ENCODE measurements around the gene ZNF33A.
"Not testable (repeated sequence)": the region's sequence is repeated elsewhere in the genome, so short reads cannot be mapped to it uniquely, and the experiment has no call there.

ZNF33A gene

GRCh38 chr10:38072552-38072951 is 62.1 kb downstream of the ZNF33A start:
- DNase-seq (ENCODE audit: low spot score): no peak
- no peak overlapping the region for H3K4me3 ChIP-seq
- TF ChIP-seq CTCF (IDR thresholded peaks at IDR 0.05): no peak
- H3K27ac ChIP-seq: no peak overlapping the region

- no peak overlapping the region for H3K4me3 ChIP-seq
- TF ChIP-seq CTCF (IDR thresholded peaks at IDR 0.05): no peak
- H3K27ac ChIP-seq: no peak overlapping the region
- DNase-seq (ENCODE audit: low spot score): no peak
Measured at GRCh38 chr10:38076687-38077086, 66.2 kb downstream of the ZNF33A start.

GRCh38 chr10:38093318-38093717 is 82.8 kb downstream of the ZNF33A start:
- H3K4me3 ChIP-seq: peak overlapping the region; percentile 98
- peak overlapping the region in 1 of 2 donors; percentile 92 for H3K27ac ChIP-seq
- DNase-seq (ENCODE audit: low spot score): not testable (repeated sequence)

- TF ChIP-seq CTCF (IDR thresholded peaks at IDR 0.05): no peak
- DNase-seq (ENCODE audit: low spot score): no peak
- H3K4me3 ChIP-seq: peak overlapping the region; percentile 98
- peak overlapping the region; percentile 88 to 92 for H3K27ac ChIP-seq
Measured at GRCh38 chr10:38093816-38094157, 83.3 kb downstream of the ZNF33A start.

- TF ChIP-seq CTCF (IDR thresholded peaks at IDR 0.05): no peak
- peak; percentile 95 for DNase-seq (ENCODE audit: low spot score)
- peak within 1 kb of the TSS; percentile 98 for H3K4me3 ChIP-seq
- peak within 1 kb of the TSS; percentile 88 to 92 for H3K27ac ChIP-seq
Measured at GRCh38 chr10:38094158-38094926, 83.9 kb downstream of the ZNF33A start, which contains the start of gene ZNF37A. ZNF37A (plus strand) TSS chr10:38094337; CDS start chr10:38096618, 2,281 bp downstream.

GRCh38 chr10:38094927-38095574 is 84.6 kb downstream of the ZNF33A start:
- no peak for DNase-seq (ENCODE audit: low spot score)
- H3K4me3 ChIP-seq: peak overlapping the region; percentile 98
- no peak for TF ChIP-seq CTCF (IDR thresholded peaks at IDR 0.05)
- H3K27ac ChIP-seq: peak overlapping the region; percentile 88 to 92

GRCh38 chr10:38102880-38103279 is 92.4 kb downstream of the ZNF33A start:
- DNase-seq (ENCODE audit: low spot score): no peak
- Histone ChIP-seq H3K4me3 (no peak overlapping the region), H3K27ac (no peak overlapping the region)
- TF ChIP-seq CTCF (IDR thresholded peaks at IDR 0.05): no peak

Measured in coronary artery (tissue), 2 donors.